DMS53 (cell line): ENCODE measurements around the gene GPC3.
"Not testable (repeated sequence)": the region's sequence is repeated elsewhere in the genome, so short reads cannot be mapped to it uniquely, and the experiment has no call there.

ENCODE experiments used
- DNase-seq: peaks from one replicate; lab custom pipeline; 2025; lab: John Stamatoyannopoulos, UW

Gene GPC3

GRCh38 chrX:133995759-133996158 is 10.4 kb upstream of the GPC3 start:
- DNase-seq = no peak

GRCh38 chrX:133994576-133994975 is 9.2 kb upstream of the GPC3 start:
- DNase-seq = no peak

- no peak for DNase-seq
These were observed 7.5 kb upstream of the GPC3 start for GRCh38 chrX:133992882-133993281.

GRCh38 chrX:133991814-133992213 is 6.4 kb upstream of the GPC3 start:
- no peak for DNase-seq

GRCh38 chrX:133991057-133991456 is 5.7 kb upstream of the GPC3 start:
- DNase-seq = not testable (repeated sequence)

- DNase-seq = no peak
These were observed 4.6 kb upstream of the GPC3 start for GRCh38 chrX:133989993-133990392.

GRCh38 chrX:133989490-133989889 is 4.1 kb upstream of the GPC3 start:
- DNase-seq = no peak

GRCh38 chrX:133988010-133988409 is 2.6 kb upstream of the GPC3 start:
- DNase-seq = no peak

- DNase-seq = no peak
These were observed 1.8 kb upstream of the GPC3 start for GRCh38 chrX:133987188-133987587.

GRCh38 chrX:133985967-133986683 is 731 bp upstream of the GPC3 start:
- DNase-seq = peak; percentile 67

- no peak for DNase-seq
These were observed 584 bp downstream of the GPC3 start for GRCh38 chrX:133984857-133985163.

- DNase-seq = no peak
These were observed 1.2 kb downstream of the GPC3 start for GRCh38 chrX:133983974-133984845.

- DNase-seq = no peak
These were observed 2.0 kb downstream of the GPC3 start for GRCh38 chrX:133983256-133983973.

- no peak for DNase-seq
These were observed 3.5 kb downstream of the GPC3 start for GRCh38 chrX:133981924-133982323.

- DNase-seq = no peak
These were observed 4.4 kb downstream of the GPC3 start for GRCh38 chrX:133980832-133981588.

- no peak for DNase-seq
These were observed 5.0 kb downstream of the GPC3 start for GRCh38 chrX:133980406-133980805.

GRCh38 chrX:133979641-133980230 is 5.7 kb downstream of the GPC3 start:
- no peak for DNase-seq

GRCh38 chrX:133973704-133974103 is 11.7 kb downstream of the GPC3 start:
- DNase-seq = no peak

GRCh38 chrX:133972916-133973315 is 12.5 kb downstream of the GPC3 start:
- DNase-seq = no peak

GRCh38 chrX:133971586-133971985 is 13.8 kb downstream of the GPC3 start:
- no peak for DNase-seq

GRCh38 chrX:133970076-133970475 is 15.3 kb downstream of the GPC3 start:
- no peak for DNase-seq

- DNase-seq = no peak
These were observed 16.2 kb downstream of the GPC3 start for GRCh38 chrX:133969191-133969590.
